ENCODE data around the gene FMNL1. TPM values are rescaled to one million over a fixed set of nuclear protein-coding genes. Genes with fewer than 3 reads are reported as not detected.

Gene FMNL1
- total RNA-seq, 1 experiment from 2014 or later: 3.0 TPM

DNA sequence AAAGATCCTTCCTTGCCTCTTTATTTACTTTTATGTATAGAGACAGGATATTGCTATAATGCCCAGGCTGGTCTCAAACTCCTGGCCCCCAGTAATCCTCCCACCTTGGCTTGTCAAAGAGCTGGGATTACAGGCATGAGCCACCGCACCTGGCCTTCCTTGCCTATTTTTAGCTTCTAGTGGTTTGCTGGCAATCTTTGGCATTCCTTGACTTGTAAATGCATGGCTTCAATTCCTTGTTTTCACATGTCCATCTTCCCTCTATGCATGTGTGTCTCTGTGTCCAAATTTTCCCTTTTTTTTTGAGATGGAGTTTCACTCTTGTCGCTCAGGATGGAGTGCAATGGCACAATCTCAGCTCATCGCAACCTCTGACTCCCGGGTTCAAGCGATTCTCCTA is 37.5 kb upstream of the FMNL1 start:
- BruUV-seq (replicated peaks): no TSS peak
- no peak for DNase-seq
- TF ChIP-seq, protein P1, sequence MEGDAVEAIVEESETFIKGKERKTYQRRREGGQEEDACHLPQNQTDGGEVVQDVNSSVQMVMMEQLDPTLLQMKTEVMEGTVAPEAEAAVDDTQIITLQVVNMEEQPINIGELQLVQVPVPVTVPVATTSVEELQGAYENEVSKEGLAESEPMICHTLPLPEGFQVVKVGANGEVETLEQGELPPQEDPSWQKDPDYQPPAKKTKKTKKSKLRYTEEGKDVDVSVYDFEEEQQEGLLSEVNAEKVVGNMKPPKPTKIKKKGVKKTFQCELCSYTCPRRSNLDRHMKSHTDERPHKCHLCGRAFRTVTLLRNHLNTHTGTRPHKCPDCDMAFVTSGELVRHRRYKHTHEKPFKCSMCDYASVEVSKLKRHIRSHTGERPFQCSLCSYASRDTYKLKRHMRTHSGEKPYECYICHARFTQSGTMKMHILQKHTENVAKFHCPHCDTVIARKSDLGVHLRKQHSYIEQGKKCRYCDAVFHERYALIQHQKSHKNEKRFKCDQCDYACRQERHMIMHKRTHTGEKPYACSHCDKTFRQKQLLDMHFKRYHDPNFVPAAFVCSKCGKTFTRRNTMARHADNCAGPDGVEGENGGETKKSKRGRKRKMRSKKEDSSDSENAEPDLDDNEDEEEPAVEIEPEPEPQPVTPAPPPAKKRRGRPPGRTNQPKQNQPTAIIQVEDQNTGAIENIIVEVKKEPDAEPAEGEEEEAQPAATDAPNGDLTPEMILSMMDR (IDR thresholded peaks at IDR 0.05; ENCODE audit: insufficient read depth in 1 of 2, low read depth in 1 of 2, low read length in 1 of 2, severe bottlenecking in 1 of 2, unreplicated experiment in 1 of 2): no peak
- intact Hi-C loops (cut with micrococcal nuclease; ENCODE audit: unreplicated experiment): no loop called here
- H3K27ac Mint-ChIP-seq (ENCODE audit: unreplicated experiment): no peak overlapping the region
- Histone ChIP-seq H3K27me3 (replicated peaks; ENCODE audit: control insufficient read depth, insufficient read depth, low read length) (no peaks in the 10 kb centered on the region), H3K4me3 (ENCODE audit: low read depth, low read length) (no peak overlapping the region), H3K9me3 (no peaks in the 10 kb centered on the region), H3K4me1 (no peaks in the 10 kb centered on the region), H3K36me3 (ENCODE audit: control insufficient read depth, insufficient read depth, low read length) (no peaks in the 10 kb centered on the region)
- H3K36me3 Mint-ChIP-seq (ENCODE audit: insufficient read depth, unreplicated experiment): no peaks in the 10 kb centered on the region
- no peaks in the 10 kb centered on the region for H3K9me3 Mint-ChIP-seq (ENCODE audit: unreplicated experiment)
- ChIA-PET POLR2A (no interaction called here), CTCF (interaction anchor here (0.7 to 2.1 kb wide), 2 partner anchors 13 to 49 kb away, joined by 3 to 7 read pairs; partner anchors contain the start of gene ACBD4)
- H3K4me3 Mint-ChIP-seq (ENCODE audit: unreplicated experiment): no peak overlapping the region
- no peaks in the 10 kb centered on the region for H3K27me3 Mint-ChIP-seq (ENCODE audit: insufficient read depth, unreplicated experiment)
- peaks cover 7% of the 10 kb centered on the region for H3K4me1 Mint-ChIP-seq (ENCODE audit: low read depth, unreplicated experiment)

DNA sequence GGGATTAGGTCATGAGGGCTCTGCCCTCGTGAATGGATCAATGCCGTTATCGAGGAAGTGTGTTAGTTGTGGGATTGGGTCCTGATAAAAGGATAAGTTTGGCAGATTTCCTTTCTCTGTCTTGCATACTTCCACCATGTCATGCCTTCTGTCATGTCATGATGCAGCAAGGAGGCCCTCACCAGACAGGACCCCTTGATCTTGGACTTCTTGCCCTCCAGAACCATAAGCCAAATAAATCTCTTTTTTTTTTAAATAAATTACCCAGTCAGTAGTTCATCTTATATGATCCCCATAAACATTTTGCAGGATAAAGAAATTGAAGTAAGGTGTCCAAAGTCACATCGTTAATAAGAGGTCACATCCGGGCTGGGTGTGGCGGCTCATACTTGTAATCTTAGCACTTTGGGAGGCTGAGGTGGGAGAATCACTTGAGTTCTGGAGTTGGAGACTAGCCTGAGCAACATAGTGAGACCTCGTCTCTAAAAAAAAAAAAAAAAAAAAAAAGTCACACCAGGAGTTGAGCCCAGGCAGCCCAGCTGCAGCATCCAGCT is 34.8 kb upstream of the FMNL1 start:
- BruUV-seq (replicated peaks): no TSS peak
- Mint-ChIP-seq H3K27me3 (ENCODE audit: insufficient read depth, unreplicated experiment) (no peaks in the 10 kb centered on the region), H3K27ac (ENCODE audit: unreplicated experiment) (no peak overlapping the region), H3K9me3 (ENCODE audit: unreplicated experiment) (no peaks in the 10 kb centered on the region), H3K36me3 (ENCODE audit: insufficient read depth, unreplicated experiment) (no peaks in the 10 kb centered on the region), H3K4me3 (ENCODE audit: unreplicated experiment) (no peak overlapping the region), H3K4me1 (ENCODE audit: low read depth, unreplicated experiment) (peaks cover 2% of the 10 kb centered on the region)
- ChIA-PET POLR2A (interaction anchor here (0.7 kb wide), 2 partner anchors 42 to 113 kb away, joined by 7 to 10 read pairs; no protein-coding TSS in a partner anchor), CTCF (interaction anchor here (0.7 kb wide), 1 partner anchor 130 kb away, joined by 8 read pairs; the partner anchor contains the start of gene MAP3K14)
- no peaks in the 10 kb centered on the region for H3K27me3 ChIP-seq (replicated peaks; ENCODE audit: control insufficient read depth, insufficient read depth, low read length)
- DNase-seq: no peak
- H3K36me3 ChIP-seq (ENCODE audit: control insufficient read depth, insufficient read depth, low read length): no peaks in the 10 kb centered on the region
- TF ChIP-seq, protein P1 (IDR thresholded peaks at IDR 0.05; ENCODE audit: insufficient read depth in 1 of 2, low read depth in 1 of 2, low read length in 1 of 2, severe bottlenecking in 1 of 2, unreplicated experiment in 1 of 2): no peak
- intact Hi-C loops (cut with micrococcal nuclease; ENCODE audit: unreplicated experiment): no loop called here
- no peaks in the 10 kb centered on the region for H3K9me3 ChIP-seq
- H3K4me3 ChIP-seq (ENCODE audit: low read depth, low read length): no peak overlapping the region
- H3K4me1 ChIP-seq: no peaks in the 10 kb centered on the region

DNA sequence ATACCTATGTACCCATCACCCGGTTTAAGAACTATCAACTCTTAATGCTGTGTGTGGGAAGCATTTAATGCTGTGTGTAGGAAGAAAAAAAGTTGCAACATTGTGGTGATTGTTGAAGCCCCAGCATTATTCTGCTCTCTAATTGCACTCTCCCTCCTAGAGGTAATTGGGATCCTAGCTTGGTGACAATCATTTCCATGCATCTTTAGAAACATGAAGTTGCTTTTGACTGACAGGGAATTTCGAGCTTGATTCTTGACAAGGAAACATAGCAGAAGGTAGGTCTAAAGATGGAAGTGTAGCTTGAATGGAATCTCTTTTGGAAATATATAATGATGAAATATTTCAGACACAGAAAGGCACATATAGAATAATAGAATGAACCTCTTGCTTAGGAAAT is 32.7 kb upstream of the FMNL1 start:
- TF ChIP-seq, protein P1 (IDR thresholded peaks at IDR 0.05; ENCODE audit: insufficient read depth in 1 of 2, low read depth in 1 of 2, low read length in 1 of 2, severe bottlenecking in 1 of 2, unreplicated experiment in 1 of 2): no peak
- no TSS peak for BruUV-seq (replicated peaks)
- Histone ChIP-seq H3K9me3 (no peaks in the 10 kb centered on the region), H3K27me3 (replicated peaks; ENCODE audit: control insufficient read depth, insufficient read depth, low read length) (no peaks in the 10 kb centered on the region), H3K36me3 (ENCODE audit: control insufficient read depth, insufficient read depth, low read length) (no peaks in the 10 kb centered on the region), H3K4me1 (peaks cover 11% of the 10 kb centered on the region; the same call in 1 of the 2 replicates), H3K4me3 (ENCODE audit: low read depth, low read length) (no peak overlapping the region)
- CTCF ChIA-PET: interaction anchor here (1.1 to 1.2 kb wide), 3 partner anchors 30 to 54 kb away, joined by 3 to 4 read pairs (median 3); partner anchors contain the start of gene ACBD4
- Mint-ChIP-seq H3K27ac (ENCODE audit: unreplicated experiment) (no peak overlapping the region), H3K9me3 (ENCODE audit: unreplicated experiment) (no peaks in the 10 kb centered on the region), H3K27me3 (ENCODE audit: insufficient read depth, unreplicated experiment) (no peaks in the 10 kb centered on the region), H3K4me1 (ENCODE audit: low read depth, unreplicated experiment) (no peaks in the 10 kb centered on the region), H3K4me3 (ENCODE audit: unreplicated experiment) (no peak overlapping the region), H3K36me3 (ENCODE audit: insufficient read depth, unreplicated experiment) (no peaks in the 10 kb centered on the region)
- POLR2A ChIA-PET: interaction anchor here (1.5 kb wide), 1 partner anchor 40 kb away, joined by 6 read pairs; the partner anchor contains the start of gene HEXIM1
- no peak for DNase-seq
- intact Hi-C loops (cut with micrococcal nuclease; ENCODE audit: unreplicated experiment): no loop called here
